Psoas muscle (tissue), 8 donors: ENCODE measurements around the gene GLB1L. TPM values are rescaled to one million over a fixed set of nuclear protein-coding genes. Genes with fewer than 3 reads are reported as not detected.

ENCODE experiments used
- ATAC-seq, 4 donors: fragments of 200-7000 bp; cut with Tn5 transposase; one replicate each; pipeline ENCODE4 v1.9.1; 2020; ENCODE audit warnings: moderate library complexity in 3 of 4, mild to moderate bottlenecking in 2 of 4
- DNase-seq, 2 donors: peaks; one replicate each; pipeline ENCODE4 v3.0.0-alpha.2; 2020
- H3K27ac ChIP-seq: fragments of 200-600 bp; one replicate; pipeline ENCODE4 v1.8.0; 2022
- H3K27me3 ChIP-seq, 3 donors: fragments of 200-600 bp in 1 of 3; one replicate each; pipeline versions ENCODE4 v1.6.1 to v1.8.0; 2013 to 2022; ENCODE audit warnings: low read length in 2 of 3, mild to moderate bottlenecking in 2 of 3, moderate library complexity in 1 of 3; ENCODE audit not compliant: insufficient read depth in 3 of 3
- H3K36me3 ChIP-seq, 2 donors: fragments of 200-600 bp in 1 of 2; one replicate each; pipeline versions ENCODE4 v1.6.1 to v1.8.0; 2013 to 2022; ENCODE audit warnings: low read depth in 1 of 2, mild to moderate bottlenecking in 1 of 2, moderate library complexity in 1 of 2; ENCODE audit not compliant: insufficient read depth in 1 of 2
- H3K4me1 ChIP-seq: fragments of 200-600 bp; one replicate; pipeline ENCODE4 v1.8.0; 2022
- H3K4me3 ChIP-seq: fragments of 200-600 bp; one replicate; pipeline ENCODE4 v1.8.0; 2022; ENCODE audit warnings: mild to moderate bottlenecking
- H3K9me3 ChIP-seq: fragments of 200-600 bp; one replicate; pipeline ENCODE4 v1.8.0; 2022
- CTCF ChIP-seq: fragments of 200-600 bp; IDR thresholded peaks from one replicate; pipeline ENCODE4 v1.8.0; 2022; ENCODE audit warnings: antibody characterized with exemption
- WGBS, 3 donors: extraction: QIAGEN DNeasy Blood & Tissue Kit; methylation state at CpG; one replicate each; pipeline versions ENCODE4 v1.1.6 to v1.1.7; 2013; 5-methylcytosine and 5-hydroxymethylcytosine counted together
- intact Hi-C, 2 donors: fragments of 100-400 bp; cut with DNase I; formaldehyde crosslinking; loops; one replicate each; pipeline versions ENCODE4 v1.11.0 to v1.14.2; 2022
- polyA plus RNA-seq, 3 donors: library from polyadenylated mRNA; stranded (reverse); fragments of 200-250 nt; gene quantifications; one replicate each; pipeline ENCODE4 v1.2.3, GENCODE V29; 2013
- total RNA-seq, 4 donors: library from RNA; stranded (reverse); fragmentation: NEBNext Ultra II Directional in 2 of 4; extraction: Animal tissue kit (Norgen Biotek cat#: 25700) in 2 of 4; gene quantifications; one replicate each; pipeline versions ENCODE4 v1.2.1 to v1.2.4, GENCODE V29; 2021 to 2023
- donor health status: healthy with polysubstance abuse.
- donor health status: DM: no; HTN: no; CAD: no; lungs with moderate emphysema.
- donor health status: Bipolar disorder and iron deficiency.
- donor health status: healthy.
- donor health status: DM: yes; HTN: yes; CAD: no.
- donor health status: DM: no; HTN: no; CAD: no.
- donor health status: DM: no; HTN: no; CAD: no.
- donor health status: DM: yes; HTN: yes; CAD: no.

Gene GLB1L
- total and polyA plus RNA-seq, 7 donors, result 0.55 to 3.7 (median 0.90) TPM

GRCh38 chr2:219229305-219230058 is 15.8 kb downstream of the GLB1L start, which contains the start of the genes ANKZF1 and ATG9A:
Gene ANKZF1 (plus strand): TSS chr2:219229806. CDS start chr2:219230258, 452 bp downstream.
Gene ATG9A (minus strand): TSS chr2:219229636. CDS start chr2:219228024, 1,612 bp downstream.
- Histone ChIP-seq H3K36me3 (peaks cover 8 to 71% of the 10 kb centered on the region in 2 donors), H3K27me3 (no peaks in the 10 kb centered on the region), H3K9me3 (no peaks in the 10 kb centered on the region), H3K27ac (peak within 1 kb of the TSS; percentile 98), H3K4me3 (peak within 1 kb of the TSS; percentile 87), H3K4me1 (peaks cover 19% of the 10 kb centered on the region)
- intact Hi-C loops, result no loop called here
- 0 to 1% (median 0%) methylated on average over 70 to 80 of the region's 80 CpGs for WGBS, 3 donors
- DNase-seq (peak; percentile 99), ATAC-seq (peak; percentile 97 to 99 (median 98))
- no peak for TF ChIP-seq CTCF

GRCh38 chr2:219228911-219229304 is 16.3 kb downstream of the GLB1L start:
- intact Hi-C loops, result no loop called here
- peak overlapping the region; percentile 98 for H3K27ac ChIP-seq
- TF ChIP-seq CTCF, result no peak
- DNase-seq (no peak), ATAC-seq (peak in 1 of 4 donors; percentile 5)
- H3K36me3 ChIP-seq, result peaks cover 3 to 71% of the 10 kb centered on the region in 2 donors
- H3K4me1 ChIP-seq, result peaks cover 19% of the 10 kb centered on the region
- no peaks in the 10 kb centered on the region for H3K27me3 ChIP-seq
- peak overlapping the region; percentile 87 for H3K4me3 ChIP-seq
- 0 to 3% (median 1%) methylated on average over 11 to 19 of the region's 19 CpGs for WGBS, 3 donors
- no peaks in the 10 kb centered on the region for H3K9me3 ChIP-seq

- Histone ChIP-seq H3K27ac (peak overlapping the region; percentile 98), H3K36me3 (peaks cover 2 to 71% of the 10 kb centered on the region in 2 donors), H3K9me3 (no peaks in the 10 kb centered on the region), H3K4me1 (peaks cover 19% of the 10 kb centered on the region), H3K4me3 (peak overlapping the region; percentile 87), H3K27me3 (no peaks in the 10 kb centered on the region)
- 32 to 42% (median 37%) methylated on average over 6 to 7 of the region's 7 CpGs for WGBS, 3 donors
- intact Hi-C loops, result no loop called here
- TF ChIP-seq CTCF, result no peak
- DNase-seq (peak in 1 of 2 donors; percentile 32), ATAC-seq (no peak)
Measured at GRCh38 chr2:219228041-219228910, 17.0 kb downstream of the GLB1L start.

- no peak for TF ChIP-seq CTCF
- Histone ChIP-seq H3K4me3 (no peak overlapping the region), H3K36me3 (peaks cover 8 to 78% of the 10 kb centered on the region in 2 donors), H3K27me3 (no peaks in the 10 kb centered on the region), H3K9me3 (no peaks in the 10 kb centered on the region), H3K4me1 (peaks cover 13% of the 10 kb centered on the region), H3K27ac (no peak overlapping the region)
- 85 to 90% (median 87%) methylated on average over 3 of the region's 3 CpGs for whole genome bisulfite sequencing, 3 donors
- no peak for DNase-seq
- ATAC-seq, result no peak
- intact Hi-C loops, result no loop called here
Measured at GRCh38 chr2:219225350-219225749, 19.9 kb downstream of the GLB1L start.
